WI38 (cell line): ENCODE results near the gene UCN.
"Not testable (repeated sequence)": the region's sequence is repeated elsewhere in the genome, so short reads cannot be mapped to it uniquely, and the experiment has no call there.

Experiments used
- H3K4me3 ChIP-seq: 2 replicates; pipeline ENCODE4 v1.5.1; 2011; ENCODE audit warnings: low read depth, mild to moderate bottlenecking, control low read depth, low read length
- CTCF ChIP-seq: IDR thresholded peaks from 2 replicates; pipeline ENCODE4 v1.5.1; 2012; ENCODE audit warnings: low read depth, mild to moderate bottlenecking, control low read depth, low read length

The UCN gene

DNA sequence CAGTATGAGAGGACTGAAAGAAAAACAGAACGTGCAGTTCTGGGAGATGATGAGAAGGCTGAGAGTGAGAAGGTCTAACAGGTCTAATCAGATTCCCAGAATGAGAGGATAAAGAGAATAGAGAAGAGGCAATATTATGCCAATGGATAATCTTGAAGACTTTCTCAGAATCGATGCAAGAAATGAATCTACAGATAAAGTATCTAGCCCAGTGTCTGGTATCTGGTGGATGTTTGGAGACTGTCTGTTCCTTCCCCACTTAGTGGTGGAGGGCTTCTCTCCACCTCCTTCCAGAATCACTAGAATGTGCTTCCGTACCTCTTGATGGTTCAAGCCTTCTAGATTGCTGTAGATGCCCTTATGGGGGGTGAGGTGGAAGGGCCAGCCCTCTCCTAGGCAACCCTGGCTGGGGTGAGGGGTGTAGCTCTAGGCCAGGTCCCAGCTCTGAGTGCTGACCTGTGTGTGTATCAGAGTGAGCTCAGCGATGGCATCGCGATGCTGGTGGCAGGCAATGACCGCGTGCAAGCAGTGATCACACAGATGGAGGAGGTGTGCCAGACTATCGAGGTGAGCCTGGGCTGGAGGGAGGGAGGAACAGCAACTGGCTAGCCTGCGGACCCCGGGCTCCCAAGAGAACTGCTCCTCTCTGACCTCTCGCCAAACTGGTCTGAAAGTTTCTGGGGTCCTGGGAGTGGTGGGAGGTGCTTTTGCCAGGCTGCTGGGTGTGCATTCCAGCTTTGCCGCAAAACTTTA lies 3.6 kb downstream of the UCN start:
- H3K4me3 ChIP-seq = no peak overlapping the region
- TF ChIP-seq CTCF = no peak

DNA sequence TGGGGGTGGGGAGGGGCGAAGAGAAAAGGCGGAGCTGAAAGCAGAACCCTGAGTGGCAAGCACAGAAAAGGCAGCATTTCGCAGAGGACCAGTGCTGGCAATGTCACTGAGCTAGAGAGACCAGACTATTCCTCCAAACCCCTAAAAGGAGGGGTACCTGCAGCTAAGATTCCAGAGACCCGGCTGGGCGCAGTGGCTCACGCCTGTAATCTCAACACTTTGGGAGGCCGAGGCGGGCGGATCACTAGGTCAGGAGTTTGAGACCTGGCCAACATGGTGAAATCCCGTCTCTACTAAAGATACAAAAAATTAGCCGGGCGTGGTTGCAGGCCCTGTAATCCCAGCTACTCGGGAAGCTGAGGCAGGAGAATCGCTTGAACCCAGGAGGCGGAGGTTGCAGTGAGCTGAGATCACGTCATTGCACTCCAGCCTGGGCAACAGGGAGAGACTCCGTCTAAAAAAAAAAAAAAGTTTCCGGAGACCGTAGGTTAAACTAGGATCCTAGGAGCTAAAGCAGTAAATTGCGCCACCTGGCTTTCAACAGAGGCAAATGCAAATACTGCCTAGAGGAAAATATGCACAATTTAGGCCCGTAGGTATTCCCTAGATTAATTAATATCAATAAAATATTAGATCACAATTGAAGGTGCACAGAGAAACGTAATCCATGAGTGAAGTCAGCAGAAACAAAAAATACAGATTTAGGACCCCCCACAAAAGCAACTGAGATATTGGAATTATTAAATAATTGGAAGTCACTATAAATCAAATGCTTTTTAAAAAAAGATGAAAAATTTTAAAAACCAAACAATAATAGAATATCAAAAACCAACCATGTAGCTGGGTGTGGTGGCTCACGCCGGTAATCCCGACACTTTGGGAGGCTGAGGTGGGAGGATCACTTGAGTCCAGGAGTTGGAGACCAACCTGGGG lies 4.9 kb downstream of the UCN start:
- no peak overlapping the region for H3K4me3 ChIP-seq
- peak; percentile 68 for TF ChIP-seq CTCF

- H3K4me3 ChIP-seq = not testable (repeated sequence)
Measured at GRCh38 chr2:27300606-27301005, 7.6 kb downstream of the UCN start.

- no peak for TF ChIP-seq CTCF
Measured at GRCh38 chr2:27298391-27299080, 9.7 kb downstream of the UCN start.

DNA sequence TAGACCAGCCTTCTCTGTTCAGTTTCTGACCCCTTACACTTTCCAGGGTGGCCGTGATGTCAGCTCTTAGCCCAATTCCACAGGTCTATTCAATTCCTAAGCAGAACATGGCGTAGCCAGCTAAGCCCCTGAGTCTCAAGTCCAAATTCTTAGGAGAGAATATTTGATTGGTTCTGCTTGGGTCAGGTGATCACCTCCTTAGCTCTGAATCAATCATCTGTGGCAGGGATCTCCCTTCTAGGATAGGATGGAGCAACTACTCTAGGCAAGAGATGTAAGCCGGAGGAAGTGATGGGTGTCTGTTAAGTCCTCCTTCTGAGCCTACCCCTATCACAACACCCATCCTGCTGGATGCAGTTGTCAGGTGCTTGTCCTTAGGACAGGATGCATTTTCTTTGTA lies 11.1 kb downstream of the UCN start:
- no peak for TF ChIP-seq CTCF
- H3K4me3 ChIP-seq = no peak overlapping the region

More at GRCh38 chr2:27298391-27299080, 9.7 kb downstream of the UCN start:
- no peak overlapping the region for H3K4me3 ChIP-seq

GRCh38 chr2:27296481-27296880 lies 11.8 kb downstream of the UCN start:
- no peak for TF ChIP-seq CTCF
- H3K4me3 ChIP-seq = no peak overlapping the region

DNA sequence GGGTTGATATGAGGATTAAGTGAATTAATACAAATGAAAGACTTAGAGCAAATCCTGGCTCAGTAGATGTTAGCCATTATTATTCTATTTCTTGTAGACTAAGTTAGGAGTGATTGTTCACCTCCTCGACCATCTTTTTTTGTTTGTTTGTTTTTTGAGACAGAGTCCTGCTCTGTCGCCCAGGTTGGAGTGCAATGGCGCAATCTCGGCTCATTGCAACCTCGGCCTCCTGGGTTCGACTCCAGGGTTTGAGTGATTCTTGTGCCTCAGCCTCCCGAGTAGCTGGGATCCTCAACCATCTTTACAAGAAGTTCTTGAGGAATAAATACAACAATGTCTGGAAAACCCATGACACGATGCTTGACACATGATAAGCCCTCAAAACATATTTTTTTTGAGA lies 13.3 kb downstream of the UCN start:
- TF ChIP-seq CTCF = no peak
- H3K4me3 ChIP-seq = no peak overlapping the region
